Activated effector memory CD4-positive, alpha-beta T cell treated with Interleukin-2 at 50 U/mL for 16 hours (primary cell): ENCODE data around the gene ZHX3.

ENCODE experiments used
- DNase-seq: peaks from one replicate; pipeline ENCODE4 v3.0.0-alpha.2; 2020

Gene ZHX3, protein sequence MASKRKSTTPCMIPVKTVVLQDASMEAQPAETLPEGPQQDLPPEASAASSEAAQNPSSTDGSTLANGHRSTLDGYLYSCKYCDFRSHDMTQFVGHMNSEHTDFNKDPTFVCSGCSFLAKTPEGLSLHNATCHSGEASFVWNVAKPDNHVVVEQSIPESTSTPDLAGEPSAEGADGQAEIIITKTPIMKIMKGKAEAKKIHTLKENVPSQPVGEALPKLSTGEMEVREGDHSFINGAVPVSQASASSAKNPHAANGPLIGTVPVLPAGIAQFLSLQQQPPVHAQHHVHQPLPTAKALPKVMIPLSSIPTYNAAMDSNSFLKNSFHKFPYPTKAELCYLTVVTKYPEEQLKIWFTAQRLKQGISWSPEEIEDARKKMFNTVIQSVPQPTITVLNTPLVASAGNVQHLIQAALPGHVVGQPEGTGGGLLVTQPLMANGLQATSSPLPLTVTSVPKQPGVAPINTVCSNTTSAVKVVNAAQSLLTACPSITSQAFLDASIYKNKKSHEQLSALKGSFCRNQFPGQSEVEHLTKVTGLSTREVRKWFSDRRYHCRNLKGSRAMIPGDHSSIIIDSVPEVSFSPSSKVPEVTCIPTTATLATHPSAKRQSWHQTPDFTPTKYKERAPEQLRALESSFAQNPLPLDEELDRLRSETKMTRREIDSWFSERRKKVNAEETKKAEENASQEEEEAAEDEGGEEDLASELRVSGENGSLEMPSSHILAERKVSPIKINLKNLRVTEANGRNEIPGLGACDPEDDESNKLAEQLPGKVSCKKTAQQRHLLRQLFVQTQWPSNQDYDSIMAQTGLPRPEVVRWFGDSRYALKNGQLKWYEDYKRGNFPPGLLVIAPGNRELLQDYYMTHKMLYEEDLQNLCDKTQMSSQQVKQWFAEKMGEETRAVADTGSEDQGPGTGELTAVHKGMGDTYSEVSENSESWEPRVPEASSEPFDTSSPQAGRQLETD

DNA sequence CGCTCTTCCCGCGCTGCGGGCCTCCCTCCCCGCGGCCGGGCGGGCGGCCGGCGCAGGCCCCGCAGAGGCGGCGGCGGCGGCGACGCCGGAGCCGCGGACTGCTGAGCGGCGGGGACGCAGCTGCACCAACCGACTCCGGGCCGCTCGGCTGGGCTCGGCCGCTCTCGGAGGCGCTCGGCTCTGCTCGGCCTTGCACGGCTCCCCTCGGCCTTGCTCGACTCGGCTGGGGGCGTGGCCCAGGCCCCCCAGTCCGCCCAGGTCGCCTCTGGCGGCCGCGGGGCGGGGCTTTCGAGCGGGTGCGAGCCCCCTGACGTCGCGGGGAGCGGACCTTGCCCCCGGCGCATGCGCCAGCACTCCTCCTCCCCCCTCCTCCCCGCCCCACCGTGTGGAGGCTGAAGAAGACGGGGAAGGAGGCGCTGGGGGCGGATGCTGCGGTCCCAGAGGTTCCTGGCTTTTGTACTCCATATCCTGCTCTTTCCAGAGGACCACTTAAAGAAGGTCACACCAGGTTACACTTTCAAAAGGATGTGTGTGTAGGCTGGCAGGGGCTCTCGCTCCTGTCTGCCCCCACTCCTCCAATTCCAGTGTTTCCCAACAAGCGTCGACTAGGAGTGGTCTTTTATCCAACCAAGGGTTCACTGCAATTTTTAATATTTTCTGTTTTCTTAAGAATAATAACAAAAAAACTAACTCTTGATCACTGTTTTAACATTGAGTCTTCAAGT is at the start of gene ZHX3:
ZHX3 (minus strand) TSS at position 186 of the 725 bp plus-strand sequence. CDS start 112,815 bp downstream, outside the sequence.
- peak; percentile 95 for DNase-seq

DNA sequence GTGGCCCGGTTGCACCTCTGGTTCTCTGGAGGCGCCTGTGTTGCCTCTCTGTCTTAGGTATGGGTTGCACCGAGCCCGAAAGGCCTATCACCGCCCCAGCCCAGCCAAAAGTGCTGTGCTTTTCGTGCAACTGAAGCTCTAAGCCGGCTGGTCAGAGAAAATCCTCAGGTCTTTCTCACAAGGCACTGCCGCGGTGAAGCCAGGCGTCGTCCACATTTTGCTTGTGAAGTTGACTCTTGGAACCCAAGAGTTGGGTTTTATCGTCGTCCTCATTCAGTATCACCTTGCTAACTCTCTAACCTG is 49.8 kb upstream of the ZHX3 start:
- DNase-seq, result no peak

DNA sequence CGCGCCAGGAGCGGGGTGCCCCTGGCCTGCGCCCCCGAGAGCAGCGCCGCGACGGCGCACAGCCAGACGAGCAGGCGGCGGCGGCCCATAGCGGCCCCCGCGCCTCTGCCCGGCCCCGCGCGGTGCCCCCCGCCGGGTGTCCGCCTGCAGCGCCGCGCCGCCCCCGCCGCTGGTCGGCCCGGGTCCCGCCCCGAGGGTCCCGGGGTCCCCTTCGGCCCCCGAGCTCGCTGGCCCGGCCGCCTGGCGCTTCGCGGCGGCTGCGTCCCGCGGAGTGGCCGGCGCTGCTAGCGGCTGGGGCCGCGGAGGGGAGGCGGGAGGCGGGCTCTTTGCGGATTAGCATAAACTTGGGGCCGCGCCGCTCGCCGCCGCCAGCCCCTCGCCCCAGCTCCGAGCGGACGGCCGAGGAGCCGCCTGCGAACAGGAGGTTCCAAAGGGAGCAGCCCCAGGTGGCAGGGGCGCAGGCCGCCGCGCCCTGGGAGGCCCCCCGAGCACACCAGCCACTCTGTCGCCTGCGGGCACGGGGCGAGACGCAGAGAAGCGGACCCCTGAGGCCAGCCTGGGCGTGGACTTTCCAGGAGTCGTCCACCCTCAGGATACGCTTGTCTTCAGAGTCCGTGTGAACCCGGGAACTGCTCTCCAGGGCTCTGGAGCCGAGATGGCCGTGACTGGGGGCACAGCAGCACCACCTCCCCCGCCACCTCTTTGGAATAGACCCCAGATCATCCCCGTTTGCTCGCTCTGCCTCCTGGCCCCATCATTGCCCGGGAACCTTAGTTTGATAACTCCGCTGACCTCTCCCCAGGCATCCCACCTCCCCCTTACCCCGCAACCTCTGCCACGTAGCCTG is 49.2 kb upstream of the ZHX3 start, which contains the start of gene EMILIN3:
EMILIN3 (minus strand) TSS at position 273 of the 847 bp plus-strand sequence; CDS start at position 89, 184 bp downstream.
- DNase-seq, result no peak

DNA sequence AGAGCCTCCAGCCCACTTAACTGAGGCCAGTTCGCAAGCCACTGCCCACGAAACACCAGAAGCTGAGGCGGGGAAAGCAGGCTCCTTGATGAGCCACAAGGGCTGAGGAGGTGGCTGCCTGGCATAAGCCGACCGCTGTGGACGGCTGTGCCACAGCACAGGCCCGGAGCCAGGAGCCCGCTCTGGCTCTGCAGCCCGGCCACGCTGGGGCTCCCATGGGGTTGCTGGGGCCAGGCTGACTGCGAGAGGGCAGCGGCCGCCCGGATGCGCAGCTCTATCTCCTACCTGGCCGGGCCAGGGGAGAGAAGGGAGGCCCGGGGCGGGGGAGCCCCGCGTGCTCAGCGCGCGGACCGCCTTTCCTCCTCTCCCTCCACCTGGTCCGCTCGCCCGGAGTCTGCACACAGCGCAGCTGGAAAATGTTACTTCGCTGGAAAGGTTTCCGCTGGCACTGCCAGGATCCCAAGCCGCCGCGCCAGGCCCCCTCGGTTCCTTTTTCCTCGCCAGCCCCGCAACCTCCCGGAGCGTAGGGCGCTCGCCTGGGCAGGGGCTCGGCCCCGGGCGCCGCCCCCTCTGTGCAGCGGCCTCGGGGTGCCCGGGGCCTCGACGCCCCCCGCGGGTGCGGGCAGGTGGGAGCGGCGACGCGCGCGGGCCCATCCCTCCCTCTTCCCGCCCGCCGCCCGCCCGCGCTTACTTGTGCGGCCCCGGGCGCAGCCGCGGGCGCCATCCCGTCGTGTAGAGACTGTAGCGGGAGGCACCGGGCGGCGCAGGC is 48.4 kb upstream of the ZHX3 start:
- DNase-seq, result no peak

DNA sequence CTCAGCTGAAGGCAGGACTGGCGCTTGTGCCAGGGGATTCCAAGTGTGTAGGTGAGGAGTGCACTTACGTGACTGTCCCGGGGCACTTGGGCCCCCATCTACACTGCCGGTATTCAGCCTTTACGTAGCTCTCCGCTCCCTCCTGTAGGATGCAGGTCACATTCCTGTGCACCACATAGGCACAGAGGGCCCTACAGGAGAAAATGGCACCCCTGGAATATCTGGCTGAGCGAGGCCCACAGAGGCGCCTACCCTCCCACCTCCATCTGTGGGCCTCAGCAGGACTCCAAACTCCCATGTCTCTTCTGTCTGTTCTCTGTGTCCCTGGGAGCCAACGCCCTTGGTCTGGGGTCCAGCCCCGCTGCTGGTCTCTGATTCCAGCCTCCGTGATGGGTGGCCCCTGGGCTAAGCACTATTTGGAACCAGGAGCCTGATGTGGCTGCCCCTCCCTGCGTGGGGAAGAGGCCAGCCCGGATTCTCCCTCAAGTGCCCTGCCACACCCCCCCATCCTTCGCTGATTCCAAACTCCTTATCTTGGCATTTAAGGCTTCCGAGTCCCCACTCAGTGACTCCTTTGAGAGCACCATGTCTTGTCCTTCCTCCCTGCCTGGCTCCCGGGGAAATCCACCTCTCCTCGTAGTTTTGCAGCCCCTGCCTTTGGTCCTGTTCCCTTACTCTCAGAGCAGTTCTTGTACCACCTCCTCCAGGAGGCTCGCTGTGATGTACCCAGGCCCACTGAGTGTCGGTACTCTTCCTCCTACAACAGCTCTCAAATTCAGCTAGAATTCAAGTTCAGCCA is 47.6 kb upstream of the ZHX3 start:
- no peak for DNase-seq

DNA sequence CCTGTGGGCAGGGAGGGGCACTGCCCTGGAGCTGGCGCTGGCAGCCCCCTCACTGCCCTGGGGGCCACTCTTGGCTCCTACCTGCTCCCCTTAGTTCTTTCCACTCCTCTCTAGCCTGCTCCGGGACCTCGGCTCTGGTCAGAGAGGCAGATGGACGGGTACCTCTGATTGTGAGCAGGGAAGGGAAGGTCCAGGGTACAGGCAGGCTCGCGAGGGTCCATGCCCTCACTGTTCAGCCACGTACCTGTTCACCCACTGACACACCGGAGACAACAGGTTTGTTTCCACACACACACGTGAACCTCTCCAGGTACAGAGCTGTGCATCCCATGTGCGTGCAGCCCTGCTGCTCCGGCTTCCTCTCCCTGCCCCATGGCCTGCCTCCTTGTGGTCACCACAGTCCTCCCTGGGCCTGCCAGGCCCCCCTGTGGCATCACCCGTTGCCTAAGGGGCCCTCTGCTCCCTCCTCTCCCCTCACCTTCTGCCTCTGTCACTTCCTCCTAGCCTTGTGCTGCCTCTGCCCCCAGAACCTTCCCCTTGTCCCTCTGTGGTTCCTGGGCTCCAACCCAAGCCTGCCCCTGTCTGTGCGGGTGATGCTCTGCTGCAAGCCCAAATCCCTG is 46.8 kb upstream of the ZHX3 start:
- no peak for DNase-seq

DNA sequence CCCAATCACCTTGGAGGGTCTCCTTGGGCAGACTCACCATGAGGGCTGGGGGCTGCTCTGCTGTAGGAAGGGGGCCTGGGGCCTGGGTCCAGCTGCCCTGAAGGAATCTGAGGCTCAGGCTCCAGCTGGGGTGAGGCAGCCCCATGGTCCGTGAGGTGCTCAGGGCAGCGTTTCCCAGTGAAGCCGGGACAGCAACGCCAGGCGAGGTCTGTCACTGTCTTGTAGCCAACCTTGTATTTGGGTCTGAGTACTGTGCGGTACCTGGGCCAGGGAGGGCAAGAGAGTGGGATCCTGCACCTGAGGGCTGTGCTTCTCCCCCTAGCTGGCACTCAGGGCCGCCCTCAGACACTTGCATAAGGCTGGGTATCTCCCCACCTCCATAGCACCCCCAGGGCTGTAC is 46.1 kb upstream of the ZHX3 start:
- no peak for DNase-seq

DNA sequence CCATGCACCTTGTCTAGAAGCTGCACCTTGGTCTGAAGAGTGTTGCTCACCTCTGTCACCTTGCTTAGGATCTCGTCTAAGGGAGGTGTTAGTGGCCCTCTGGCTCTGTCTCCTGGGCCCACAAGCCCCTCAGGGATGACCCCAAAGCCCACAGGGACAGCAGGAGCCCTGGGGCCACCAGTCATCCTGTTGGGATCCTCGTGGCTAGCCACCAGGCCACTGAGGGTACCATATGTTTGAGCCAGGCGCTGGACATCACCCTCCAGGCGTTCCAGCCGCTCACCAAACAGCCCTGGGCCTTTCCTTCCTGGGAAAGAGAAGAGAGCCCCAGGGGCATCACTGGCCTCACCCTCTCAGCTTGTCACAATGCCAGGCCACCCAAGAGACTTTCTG is 45.2 kb upstream of the ZHX3 start:
- DNase-seq, result no peak

DNA sequence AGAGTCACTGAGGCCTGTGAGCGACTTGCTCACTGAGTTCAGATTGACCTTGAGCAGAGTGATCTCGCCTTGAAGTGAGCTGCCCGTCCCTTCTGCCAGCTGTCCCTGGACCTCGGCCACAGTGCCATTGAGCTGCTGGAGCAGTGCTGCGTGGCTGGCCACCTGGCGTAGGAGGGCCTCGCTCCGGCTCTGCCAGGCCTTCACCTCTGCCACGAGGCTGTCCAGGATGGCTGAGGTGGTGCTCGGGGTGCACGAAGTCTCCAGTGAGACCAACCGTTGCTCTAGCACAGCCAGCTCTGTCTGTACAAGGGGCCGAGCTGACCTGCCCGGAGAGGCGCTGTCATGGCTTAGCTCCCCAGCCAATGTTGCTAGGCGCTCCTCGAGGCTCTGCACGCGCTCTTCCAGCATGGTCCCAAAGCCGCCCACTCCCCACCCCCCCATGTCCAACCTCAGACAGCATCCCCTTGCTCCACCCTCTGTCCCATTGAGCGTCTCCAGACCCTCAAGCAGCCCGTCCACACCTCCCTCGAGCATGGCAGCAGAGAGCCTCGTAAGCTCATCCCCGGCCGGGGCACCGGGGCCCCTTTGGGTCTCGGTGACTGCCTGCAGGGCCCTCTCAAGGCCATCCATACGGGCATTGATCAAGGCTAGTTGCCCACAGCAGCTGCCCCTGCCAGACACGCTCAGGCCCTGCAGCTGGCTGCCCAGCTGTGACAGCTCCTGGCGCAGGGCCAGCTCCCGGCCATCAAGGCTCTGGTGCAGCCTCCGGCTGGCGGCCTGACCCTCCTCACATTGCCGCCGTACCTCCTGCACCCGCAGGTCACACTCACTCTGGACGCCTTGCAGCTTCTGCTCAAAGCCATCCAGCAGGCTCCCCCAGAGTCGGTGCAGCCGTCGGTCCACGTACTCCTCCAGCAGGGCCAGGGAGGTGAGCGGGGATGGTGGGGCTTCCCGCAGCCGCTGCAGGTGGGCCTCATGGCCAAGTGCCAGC is 44.5 kb upstream of the ZHX3 start:
- DNase-seq, result no peak

DNA sequence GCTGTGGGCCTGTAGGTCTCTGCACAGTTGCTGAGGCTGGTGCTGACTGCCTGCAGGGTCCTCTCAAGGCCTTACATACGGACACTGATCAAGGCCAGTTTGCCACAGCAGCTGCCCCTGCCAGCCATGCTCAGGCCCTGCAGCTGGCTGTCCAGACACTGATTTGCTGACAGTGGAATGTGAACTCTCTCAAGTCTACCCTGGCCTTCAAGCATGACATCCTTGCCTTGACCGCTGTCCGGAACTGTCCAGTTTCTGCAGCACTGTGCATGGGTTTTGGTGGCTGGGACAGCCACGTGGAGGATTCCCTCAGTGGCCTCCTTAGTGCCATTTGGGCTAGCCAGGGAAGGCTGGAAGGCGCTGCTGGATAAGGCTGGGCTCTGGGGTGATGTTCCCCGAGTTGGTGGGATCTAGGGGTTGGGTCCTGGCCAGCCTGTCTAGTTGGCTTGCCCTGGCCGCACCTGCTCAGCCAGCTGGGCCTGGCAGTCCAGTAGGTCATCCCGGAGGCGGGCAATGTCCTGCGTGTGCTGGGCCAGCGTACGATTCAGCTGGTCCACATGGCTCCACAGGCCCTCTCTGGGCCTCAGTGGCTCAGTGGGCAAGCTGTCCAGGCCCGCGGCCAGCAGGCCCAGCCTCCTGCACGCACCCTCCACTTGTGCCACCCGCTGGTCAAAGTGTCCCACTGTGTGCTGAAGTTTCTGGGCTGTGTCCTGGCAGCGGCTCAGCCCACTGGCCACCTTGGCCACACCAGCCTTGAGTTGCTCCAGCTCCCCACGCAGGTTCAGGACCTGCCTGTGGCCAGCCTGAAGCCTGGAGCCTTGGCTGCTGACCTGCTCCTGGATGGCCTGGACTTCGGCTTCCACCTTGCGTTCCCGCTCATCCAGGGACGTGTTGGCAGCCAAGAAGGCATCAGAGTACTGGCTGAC is 43.6 kb upstream of the ZHX3 start:
- no peak for DNase-seq

DNA sequence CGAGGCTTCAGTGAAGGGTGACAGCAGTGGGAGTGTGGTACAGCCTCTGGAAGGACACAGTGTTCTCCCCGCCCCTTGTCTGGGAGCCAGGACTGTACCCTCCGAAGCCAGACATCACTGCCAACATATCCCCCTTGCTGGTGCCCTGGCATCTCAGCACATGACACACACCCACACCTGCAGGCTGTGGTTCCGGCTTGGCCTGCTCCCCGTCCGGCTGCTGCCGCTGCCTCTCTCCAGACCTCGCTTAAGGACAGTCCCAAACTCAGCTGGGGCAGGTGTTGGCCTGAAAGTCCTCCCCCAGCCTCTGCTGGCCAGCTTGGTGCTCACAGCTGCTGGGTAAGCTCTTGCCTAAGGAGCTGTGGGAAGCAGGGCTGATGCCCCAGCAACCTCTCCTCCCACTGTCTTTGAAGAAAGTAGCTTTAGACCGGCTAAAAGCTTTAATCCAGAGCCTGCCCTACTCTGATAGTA is 42.0 kb upstream of the ZHX3 start:
- DNase-seq, result no peak

DNA sequence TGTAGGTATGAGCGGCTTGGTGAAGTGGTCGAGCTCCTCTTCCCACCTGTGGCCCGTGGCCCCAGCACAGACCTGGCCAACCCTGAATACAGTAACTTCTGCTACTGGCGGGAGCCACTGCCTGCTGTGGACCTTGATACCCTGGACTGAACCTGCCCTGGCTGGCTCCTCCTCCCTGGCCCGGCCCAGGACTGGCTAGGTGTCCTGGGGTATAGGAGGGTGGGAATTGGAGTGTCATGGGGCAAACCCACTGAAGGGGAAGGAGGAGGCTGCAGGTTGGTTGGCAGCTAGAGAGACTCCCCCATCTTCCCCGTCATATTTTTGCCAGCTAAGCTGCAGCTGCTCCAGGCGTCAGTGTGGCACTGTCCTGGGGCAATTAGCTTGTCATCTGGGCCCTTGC is 41.2 kb upstream of the ZHX3 start:
- DNase-seq, result no peak

DNA sequence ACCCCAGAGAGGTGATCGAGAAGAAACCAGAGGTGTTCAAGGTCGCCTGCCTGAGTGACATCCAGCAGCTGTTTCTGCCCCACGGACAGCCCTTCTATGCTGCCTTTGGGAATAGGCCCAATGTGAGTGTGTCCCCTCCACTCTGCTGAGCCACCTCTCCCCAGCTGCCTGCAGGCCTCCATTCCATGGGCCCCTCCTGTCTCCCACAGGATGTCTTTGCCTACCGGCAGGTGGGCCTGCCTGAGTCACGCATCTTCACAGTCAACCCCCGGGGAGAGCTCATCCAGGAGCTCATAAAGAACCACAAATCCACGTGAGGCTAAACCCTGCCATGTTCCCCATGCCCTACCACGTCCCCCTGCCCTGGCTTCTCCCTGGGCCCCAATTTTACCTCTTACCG is 40.7 kb upstream of the ZHX3 start:
- no peak for DNase-seq

DNA sequence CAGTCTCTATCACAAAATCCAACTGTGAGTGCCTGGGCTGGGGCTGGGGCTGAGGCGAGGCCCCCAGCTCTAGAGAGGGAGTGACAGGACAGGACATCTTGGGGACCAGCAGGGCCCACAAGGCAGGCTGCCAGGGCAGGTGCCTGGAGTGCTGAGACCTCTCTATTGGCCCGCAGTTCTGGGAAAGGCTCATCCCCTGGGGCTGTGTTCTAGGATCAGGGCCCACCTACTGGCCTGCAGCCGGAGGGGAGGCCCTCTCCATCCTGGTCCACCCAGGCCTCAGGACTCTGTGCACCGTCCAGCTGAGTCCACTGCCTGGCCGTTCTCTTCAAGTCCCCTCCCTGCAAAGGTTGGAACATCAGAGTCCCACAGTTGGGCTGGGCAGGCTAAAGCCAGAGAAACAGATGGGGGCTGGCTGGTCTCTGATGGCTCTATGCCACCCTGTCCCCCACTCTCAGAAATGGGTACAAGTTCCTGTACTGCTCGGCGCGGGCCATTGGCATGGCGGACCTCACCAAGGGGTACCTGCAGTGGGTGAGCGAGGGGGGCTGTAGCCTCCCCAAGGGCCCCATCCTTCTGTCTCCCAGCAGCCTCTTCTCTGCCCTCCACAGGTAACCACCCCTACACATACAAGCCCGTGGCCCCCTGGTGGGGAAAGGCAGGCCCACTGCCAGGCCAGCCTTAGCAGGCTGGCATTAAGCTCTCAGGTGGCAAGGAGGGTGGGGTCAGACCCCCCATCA is 40.1 kb upstream of the ZHX3 start:
- no peak for DNase-seq

DNA sequence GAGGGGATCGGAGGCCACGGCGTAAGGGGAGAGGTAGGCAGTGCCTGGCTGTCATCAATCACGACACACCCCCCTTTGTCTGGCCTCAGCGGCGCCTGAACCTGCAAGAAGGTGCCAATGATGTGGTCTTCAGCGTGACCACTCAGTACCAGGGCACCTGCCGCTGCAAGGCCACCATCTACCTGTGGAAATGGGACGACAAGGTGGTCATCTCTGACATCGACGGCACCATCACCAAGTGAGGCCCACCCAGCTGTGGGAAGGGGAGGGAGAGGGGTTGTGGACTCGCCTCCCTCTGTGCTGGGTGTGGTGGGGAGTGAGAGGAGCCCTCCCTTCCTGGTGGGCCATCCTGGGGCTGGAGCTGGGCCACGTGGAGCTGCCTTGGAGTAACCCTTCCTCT is 39.4 kb upstream of the ZHX3 start:
- no peak for DNase-seq

DNA sequence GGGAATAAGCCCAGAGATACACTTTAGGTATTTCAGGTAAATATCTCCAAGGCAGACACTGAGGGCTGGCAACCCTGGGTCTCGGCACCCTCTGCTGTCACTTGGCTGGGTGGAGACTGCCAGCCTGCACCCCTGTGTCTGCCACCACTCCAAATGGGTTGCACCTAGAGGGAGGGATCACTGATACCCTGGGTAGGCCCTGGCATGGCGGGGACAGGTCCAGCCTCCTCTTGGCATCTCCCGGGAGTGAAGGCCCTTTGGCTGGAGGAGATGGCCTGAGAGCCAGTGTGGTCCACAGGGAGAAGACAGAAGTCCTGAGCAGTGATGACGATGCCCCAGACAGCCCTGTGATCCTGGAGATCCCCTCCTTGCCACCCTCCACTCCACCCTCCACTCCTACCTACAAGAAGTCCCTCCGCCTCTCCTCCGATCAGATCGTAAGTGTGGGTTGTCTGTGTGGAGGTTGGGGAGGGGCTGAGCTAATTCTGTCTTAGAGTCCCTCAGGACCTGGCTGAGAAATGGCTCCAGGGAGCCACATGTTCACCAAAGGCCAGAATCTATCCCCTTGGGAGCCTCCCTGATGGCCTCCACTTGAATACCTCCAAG is 38.2 kb upstream of the ZHX3 start:
- DNase-seq, result no peak
